NCI-H1930 (cell line): Measurements from ENCODE around the gene MOCOS.
"Not testable (repeated sequence)": the region's sequence is repeated elsewhere in the genome, so short reads cannot be mapped to it uniquely, and the experiment has no call there.

Experiments
- DNase-seq, 2 experiments: peaks; one replicate each; lab custom pipeline; 2025; lab: John Stamatoyannopoulos, UW

The MOCOS gene, protein sequence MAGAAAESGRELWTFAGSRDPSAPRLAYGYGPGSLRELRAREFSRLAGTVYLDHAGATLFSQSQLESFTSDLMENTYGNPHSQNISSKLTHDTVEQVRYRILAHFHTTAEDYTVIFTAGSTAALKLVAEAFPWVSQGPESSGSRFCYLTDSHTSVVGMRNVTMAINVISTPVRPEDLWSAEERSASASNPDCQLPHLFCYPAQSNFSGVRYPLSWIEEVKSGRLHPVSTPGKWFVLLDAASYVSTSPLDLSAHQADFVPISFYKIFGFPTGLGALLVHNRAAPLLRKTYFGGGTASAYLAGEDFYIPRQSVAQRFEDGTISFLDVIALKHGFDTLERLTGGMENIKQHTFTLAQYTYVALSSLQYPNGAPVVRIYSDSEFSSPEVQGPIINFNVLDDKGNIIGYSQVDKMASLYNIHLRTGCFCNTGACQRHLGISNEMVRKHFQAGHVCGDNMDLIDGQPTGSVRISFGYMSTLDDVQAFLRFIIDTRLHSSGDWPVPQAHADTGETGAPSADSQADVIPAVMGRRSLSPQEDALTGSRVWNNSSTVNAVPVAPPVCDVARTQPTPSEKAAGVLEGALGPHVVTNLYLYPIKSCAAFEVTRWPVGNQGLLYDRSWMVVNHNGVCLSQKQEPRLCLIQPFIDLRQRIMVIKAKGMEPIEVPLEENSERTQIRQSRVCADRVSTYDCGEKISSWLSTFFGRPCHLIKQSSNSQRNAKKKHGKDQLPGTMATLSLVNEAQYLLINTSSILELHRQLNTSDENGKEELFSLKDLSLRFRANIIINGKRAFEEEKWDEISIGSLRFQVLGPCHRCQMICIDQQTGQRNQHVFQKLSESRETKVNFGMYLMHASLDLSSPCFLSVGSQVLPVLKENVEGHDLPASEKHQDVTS

DNA sequence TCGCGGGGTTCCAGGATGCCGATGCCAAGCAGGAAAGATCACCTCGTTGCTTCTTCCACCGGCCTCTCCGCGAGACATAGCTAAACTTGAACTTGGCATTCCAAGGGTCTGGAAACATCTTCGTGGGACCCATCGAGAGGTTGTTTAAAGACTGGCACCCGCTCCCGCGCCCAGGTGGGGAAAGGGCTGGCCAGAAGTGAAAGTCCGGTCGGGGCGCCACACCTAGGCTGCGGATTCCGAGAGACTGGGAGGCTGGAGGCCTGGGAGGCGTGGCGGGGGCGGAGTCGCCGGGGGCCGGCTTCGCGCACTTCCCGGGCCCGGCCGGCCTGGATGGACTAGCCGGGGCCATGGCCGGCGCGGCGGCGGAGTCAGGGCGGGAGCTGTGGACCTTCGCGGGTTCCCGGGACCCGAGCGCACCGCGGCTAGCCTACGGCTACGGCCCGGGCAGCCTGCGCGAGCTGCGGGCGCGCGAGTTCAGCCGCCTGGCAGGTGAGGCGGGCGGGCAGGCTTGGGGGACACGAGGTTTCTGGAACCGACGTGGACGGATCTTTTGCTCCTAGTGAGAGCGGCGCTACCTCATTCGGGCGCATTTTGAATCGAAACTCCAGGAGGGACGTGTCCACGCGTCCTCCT lies at the start of gene MOCOS:
Gene MOCOS (plus strand): TSS at position 305 of the 633 bp plus-strand sequence. CDS start 43 bp downstream, at position 348.
- peak; percentile 4 to 38 for DNase-seq

DNA sequence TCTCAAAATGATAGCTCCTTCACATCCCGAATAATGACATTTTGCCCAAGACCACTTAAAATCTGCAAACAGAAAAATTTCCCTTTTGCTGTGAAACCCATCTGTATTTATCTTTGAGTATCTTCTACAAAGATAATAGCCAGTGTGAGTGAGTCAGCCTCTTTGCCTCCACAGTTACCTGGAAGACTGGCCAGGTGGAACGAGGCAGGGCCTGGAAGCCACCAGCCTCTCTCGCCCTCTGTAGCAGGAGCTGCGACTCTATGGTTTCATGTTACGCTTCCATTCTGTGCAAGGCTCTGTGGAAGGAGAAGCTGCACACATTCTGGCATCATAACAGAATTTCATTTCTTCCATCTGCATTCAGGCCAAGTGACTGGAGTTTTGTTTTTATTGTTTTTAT lies 48.1 kb upstream of the MOCOS start:
- no peak for DNase-seq

DNA sequence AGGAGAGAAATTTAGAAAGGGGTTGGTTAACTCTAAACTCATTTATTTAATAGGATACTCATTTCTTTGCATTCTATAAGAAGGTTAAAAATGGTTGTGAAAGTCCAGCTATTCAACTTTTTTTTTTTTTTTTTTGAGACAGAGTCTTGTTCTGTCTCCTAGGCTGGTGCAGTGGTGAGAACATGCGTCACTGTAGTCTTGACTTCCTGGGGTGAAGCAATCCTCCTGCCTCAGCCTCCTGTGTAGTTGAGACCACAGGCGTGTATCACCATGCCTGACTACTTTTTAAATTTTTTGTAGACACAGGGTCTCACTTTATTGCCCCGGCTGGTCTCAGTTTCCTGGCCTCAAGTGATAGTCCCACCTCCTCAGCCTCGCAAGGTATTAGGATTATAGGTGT lies 45.7 kb upstream of the MOCOS start:
- no peak for DNase-seq

DNA sequence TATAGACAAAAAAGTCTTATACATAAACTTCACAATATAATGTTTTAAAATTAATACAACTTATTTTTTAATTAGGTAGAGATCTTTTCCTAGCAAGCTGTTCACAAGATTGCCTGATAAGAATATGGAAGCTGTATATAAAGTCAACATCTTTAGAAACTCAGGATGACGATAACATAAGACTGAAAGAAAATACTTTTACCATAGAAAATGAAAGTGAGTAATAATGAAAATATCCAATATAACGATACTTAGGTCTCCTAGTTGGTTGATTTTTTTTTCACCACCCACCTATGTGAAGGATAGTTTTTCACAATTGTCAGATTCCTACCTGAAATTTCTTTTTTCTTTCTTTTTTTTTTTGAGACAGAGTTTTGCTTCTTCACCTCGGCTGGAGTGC lies 44.5 kb upstream of the MOCOS start:
- no peak for DNase-seq

DNA sequence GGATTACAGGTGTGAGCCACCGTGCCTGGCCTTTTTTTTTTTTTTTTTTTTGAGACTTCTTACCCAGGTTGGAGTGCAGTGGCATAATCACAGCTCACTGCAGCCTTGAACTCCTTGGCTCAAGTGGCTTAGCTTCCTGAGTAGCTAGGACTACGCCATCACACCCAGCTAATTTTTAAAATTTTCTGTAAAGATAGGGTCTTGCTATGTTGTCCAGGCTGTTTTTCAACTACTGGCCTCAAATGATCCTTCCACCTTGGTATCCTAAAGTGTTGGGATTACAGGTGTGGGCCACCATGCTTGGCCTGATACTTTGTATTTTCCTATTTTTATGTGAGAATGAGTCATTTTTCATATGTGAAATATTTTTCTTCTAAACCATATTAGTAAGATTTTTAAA lies 43.9 kb upstream of the MOCOS start:
- DNase-seq: no peak

DNA sequence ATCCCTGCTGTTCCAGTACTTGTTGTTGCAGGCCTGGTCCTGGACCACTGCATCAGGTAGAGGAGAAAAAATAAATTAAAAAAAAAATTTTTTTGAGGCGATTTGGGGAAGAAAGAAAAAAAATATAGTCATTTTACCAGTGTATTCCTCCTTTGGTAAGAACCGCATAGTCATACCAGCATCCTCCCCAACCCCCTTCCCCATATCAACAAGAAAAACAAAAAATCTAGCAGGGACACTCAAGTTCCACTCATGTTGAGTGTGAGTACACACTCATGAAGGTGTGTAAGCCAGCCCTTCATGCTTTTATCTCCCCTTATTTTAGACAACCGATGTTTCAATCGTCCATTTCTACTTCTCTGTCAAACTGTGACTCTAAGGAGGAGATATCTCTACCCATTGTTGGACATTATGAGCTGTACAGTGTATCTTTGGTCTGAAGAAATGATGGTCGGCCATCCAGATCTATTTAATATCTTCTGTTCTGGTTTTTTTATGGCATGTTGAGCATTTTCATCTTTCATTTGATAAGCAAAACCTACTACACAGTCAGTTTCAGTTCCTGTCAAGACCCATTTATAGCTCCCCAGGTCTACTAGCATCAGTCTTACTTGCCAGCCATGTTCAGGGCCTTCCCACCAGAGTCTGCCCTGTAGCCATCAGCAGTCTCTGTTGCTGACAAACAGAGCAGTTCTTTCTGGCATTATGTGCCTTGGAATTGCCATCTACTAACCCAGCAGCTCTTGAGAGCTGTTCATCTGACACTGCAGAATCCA lies 37.6 kb upstream of the MOCOS start:
- DNase-seq: no peak

DNA sequence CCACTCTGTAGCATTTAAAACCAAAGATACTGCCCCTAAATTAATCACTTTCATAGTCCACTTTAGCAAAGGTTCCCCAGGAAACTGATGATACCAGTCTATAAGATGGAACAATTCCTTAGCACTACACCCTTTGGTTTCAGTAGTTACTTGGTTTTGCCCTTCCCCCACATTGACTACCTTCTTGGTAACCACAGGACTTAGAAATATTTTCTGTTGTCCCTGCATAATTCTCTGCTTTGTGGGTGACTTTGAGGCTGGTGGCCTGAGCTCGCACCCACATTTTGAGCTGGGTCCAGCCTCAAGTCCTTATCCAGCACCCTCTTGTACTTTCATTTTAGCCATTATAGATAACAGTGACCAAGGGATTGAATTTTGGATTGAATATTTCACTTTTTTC lies 34.5 kb upstream of the MOCOS start:
- no peak for DNase-seq

DNA sequence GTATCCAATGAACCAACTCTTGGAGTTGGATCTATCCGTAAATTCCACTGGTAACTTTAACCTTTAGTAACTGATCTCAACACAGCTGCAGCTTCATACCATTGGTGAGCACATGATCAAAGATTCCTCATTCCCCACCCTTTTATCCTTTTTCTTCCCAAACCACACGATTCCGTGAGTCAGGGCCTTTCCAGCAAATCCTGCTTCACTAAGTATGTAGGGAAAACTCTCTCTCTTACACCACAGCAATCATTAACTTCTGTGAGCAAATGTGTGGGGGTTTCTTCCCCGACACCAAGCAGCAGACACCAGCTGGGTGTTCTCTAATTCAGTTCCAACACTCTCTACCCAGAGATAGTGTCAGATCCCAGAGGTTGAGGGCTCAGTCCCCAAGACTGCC lies 34.1 kb upstream of the MOCOS start:
- no peak for DNase-seq

DNA sequence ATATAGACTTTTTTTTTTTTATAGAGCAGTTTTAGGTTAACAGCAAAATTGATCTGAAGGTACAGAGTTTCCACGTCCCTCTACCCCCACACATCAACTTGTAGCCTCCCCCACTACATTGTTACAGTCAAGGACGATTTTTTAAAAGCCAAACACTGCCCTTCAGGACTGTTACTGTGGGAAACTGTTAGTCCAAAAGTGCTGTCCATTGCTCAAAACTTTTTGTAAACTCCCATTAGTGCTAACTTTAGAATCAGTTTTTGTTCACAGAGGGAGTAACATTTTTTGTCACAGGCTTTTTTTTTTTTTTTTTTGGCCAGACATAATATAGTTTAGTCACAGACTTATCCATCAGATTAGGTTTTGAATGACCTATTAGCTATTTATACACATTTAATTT lies 33.5 kb upstream of the MOCOS start:
- DNase-seq: no peak

DNA sequence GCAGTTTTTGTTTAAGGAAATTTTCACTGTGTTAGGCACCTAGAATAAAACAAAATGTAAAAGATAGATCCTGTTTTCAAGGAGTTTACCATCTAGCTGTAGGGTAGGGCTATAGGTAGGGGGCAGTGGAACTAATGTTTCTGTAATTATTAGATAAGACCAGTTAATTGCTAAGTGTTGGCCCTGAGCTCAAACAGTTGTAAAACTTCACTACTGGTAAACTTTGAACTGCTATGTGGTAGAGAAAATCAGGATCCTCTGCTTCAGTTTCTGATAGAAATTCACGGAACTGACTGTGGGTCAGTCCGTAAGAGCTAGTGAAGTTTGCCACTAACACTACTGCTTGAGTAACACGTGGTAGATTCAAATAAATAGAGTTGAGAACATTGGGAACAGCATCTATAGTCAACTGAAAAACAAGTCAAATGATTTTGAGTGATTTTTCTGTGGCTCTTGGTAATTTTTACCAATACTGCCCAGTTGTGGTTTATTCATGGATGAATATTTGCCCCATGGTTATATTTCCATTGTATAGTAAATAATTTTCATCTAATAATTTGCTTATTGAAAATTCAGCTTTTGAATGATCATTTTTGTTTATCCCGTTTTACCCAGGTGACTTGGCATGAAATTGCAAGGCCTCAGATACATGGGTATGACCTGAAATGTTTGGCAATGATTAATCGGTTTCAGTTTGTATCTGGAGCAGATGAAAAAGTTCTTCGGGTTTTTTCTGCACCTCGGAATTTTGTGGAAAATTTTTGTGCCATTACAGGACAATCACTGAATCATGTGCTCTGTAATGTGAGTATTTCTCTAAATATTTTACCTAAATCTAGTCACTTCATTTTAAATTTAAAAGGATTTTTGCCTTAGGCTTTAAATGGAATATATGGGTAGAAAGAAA lies 31.2 kb upstream of the MOCOS start:
- DNase-seq: no peak

DNA sequence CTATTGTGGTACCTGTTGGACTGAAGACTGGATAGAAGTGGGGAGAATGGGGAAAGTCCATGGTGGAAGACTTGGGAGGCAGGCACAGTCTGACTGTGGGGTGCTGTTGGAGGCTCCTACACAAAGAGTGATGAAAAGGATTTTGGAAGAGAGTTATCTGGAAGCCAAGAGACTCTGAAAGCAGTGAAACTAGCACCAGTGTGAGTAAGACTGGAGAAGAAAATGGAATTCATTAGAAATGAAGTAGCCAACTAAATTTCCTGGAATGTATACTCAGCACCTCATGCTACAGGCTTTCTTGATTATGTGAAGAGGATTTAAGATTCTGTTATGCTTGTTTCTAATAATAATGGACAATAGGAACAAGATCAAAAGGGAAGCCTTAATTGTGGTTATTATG lies 29.9 kb upstream of the MOCOS start:
- no peak for DNase-seq

DNA sequence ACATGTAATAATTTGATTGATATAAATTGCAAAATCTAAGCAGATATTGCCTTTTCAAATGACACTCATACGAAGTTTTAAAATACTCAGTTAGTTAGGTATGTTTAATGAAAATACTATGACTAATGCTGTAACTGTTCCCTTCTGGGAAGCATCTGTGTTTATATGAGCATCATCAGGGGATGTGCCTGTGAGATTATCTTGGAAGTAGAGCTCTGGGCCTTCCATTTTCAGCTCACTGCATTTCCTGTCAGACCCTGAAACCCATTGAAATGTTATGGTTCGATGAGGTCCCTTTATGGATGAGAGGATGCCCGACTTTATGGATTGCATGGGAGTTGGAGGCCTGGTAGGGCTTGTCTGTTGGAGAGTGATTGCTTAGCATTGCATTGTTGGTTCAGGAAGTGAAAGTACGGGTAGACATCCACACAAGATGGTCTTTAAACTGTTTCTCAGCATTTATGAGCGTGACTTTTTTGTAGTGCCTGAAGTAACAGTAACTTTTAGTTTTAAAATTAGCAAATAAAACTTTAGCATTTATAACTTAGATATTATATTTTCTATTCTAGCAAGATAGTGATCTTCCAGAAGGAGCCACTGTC lies 28.9 kb upstream of the MOCOS start:
- DNase-seq: no peak

DNA sequence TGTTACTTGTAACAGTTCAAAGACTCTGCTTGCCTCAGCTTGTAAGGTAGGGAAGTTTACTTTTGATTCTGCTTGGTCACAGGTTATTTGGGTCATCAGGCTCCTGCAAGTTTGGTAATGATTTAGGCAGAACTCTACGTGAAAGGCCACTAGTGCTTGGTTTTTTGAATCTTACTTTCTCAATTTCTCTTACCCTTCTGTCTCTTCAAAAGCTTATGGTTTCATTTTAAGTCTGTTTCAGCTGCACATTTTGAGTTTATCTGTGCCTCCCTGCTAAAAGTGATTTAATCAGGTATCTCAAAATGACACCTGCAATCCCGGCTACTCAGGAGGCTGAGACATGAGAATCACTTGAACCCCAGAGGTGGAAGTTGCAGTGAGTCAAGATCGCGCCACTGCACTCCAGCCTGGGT lies 26.3 kb upstream of the MOCOS start:
- DNase-seq: no peak

DNA sequence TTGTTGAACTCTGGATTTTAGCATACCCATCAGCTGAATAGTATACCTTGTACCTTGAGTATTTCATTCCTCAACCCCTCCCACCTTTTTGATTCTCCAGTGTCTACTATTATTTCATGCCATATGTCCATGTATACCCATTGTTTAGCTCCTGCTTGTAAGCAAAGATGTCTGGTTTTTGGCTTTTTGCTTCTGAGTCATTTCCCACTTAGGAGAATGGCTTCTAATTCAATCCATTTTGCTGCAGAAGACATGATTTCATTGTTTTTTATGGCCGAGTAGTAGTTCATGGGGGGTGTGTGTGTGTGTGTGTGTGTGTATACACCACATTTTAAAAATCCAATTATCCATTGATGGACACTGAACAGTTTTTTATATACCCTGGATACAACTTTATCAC lies 24.3 kb upstream of the MOCOS start:
- DNase-seq: no peak

DNA sequence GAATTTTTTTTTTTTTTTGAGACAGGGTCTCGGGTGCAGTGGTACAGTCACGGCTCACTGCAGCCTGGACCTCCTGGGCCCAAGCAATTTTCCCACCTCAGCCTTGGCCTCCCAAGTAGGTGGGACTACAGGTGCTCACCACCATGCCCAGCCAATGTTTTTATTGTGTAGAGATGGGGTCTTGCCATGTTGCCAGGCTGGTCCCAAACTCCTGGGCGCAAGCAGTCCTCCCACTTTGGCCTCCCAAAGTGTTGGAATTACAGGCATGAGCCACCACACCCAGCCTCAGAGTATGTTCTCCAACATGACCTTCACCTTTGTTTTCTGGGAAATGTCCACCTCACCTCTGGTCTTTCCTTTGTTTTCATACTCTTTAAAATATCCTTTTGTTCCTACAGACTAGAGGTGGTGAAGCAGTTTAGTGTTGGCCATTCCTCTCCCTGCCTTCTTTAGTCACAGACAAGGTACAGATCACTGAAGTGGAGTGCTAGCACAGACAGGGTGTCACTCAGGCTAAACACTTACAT lies 19.5 kb upstream of the MOCOS start:
- no peak for DNase-seq

DNA sequence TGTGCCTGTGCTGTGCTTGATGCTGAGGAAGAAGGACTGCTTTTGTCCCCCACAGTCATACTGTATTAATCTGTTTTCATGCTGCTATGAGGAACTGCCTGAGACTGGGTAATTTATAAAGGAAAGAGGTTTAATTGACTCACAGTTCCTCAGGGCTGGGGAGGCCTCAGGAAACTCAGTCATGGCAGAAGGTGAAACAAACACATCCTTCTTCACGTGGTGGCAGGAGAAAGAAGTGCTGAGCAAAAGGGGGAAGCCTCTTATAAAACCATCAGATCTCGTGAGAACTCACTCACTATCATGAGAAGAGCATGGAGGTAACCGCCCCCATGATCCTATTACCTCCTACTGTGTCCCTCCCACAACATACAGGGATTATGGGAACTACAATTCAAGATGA lies 19.0 kb upstream of the MOCOS start:
- DNase-seq: not testable (repeated sequence)

DNA sequence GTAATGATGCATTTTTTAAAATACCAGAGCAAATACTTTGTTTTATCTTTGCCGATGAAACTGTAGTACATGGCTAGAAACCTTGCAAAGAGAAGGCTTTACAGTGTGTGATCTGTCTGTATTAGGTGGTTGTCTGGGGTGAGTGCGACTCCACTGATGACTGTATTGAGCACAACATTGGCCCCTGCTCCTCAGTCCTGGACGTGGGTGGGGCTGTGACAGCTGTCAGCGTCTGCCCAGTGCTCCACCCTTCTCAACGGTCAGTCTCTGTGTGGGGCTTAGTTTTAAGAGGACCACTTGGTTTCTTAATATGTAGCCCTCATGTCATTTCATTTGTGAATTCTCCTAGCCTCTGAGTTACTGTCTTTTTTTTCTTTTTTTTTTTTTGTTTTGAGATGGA lies 17.4 kb upstream of the MOCOS start:
- no peak for DNase-seq

DNA sequence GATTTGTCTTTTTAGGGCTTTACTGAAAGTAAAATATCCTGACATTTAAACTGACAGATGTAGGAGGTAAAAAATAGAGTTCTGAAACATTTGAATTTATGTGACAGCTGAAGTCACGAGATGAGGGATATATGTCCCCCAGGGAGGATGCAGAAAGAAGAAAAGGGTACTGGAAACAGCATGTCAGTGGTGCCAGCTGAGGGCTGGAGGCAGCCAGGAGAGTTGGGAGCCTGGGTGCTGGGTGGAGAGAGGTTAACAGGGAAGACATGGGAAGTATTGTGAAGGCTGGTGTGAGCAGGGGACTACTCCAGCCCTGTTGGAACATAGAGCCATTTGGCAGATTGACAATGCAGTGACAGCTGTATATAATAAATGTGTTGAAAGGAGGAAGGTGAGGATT lies 11.8 kb upstream of the MOCOS start:
- DNase-seq: no peak

DNA sequence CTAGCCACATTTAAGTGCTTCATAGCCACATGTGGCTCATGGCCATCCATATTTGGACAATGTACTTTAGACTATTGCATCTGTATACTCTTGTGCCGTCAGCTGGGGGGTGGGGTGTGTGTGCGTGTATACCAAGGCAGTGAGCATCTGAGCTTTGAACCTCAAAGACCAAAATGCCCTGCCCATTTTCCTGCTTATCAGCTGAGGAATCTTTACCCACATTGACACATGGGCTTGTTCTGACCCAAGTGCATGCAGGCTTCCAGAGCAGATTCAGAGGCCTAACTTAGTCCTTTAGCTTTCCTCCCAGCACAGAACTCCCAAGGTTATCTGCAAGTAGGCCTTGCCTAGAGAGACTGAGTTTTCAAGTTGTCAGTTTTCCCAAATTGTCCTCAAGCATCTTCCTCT lies 11.1 kb upstream of the MOCOS start:
- DNase-seq: no peak

DNA sequence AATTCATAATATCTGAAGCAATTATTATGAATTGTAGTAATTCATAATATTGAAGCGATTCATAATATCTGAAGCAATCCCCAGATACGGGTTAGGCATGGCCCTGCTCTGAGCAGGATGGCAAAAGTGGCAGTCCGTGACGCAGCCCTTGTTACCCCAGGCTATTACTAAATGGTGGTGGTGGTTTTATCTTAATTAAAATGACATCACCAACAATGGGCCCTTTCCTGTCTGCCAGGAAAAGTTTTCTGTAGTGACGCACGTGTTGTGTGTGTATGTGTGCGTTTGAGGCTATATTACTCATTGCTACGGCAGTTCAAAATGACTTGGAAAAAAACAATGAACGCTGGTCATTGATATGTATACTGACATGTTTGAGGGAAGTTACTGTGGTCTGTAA lies 10.6 kb upstream of the MOCOS start:
- DNase-seq: no peak
